GM12875 (cell line): ENCODE measurements around the gene ADD1.
A peak's percentile ranks its signal among the peaks of the same experiment; 100 is the strongest.

Experiments used
- H3K4me3 ChIP-seq: one replicate; pipeline ENCODE4 v1.5.1; 2011; ENCODE audit warnings: low read depth, low read length, control low read depth
- TF ChIP-seq, protein P1 (sequence below): IDR thresholded peaks from 2 replicates; pipeline ENCODE4 v1.5.1; 2011; ENCODE audit warnings: low read depth, mild to moderate bottlenecking, control low read depth, inconsistent platforms, low read length, moderate library complexity, borderline replicate concordance; ENCODE audit not compliant: insufficient read depth

Gene ADD1

DNA sequence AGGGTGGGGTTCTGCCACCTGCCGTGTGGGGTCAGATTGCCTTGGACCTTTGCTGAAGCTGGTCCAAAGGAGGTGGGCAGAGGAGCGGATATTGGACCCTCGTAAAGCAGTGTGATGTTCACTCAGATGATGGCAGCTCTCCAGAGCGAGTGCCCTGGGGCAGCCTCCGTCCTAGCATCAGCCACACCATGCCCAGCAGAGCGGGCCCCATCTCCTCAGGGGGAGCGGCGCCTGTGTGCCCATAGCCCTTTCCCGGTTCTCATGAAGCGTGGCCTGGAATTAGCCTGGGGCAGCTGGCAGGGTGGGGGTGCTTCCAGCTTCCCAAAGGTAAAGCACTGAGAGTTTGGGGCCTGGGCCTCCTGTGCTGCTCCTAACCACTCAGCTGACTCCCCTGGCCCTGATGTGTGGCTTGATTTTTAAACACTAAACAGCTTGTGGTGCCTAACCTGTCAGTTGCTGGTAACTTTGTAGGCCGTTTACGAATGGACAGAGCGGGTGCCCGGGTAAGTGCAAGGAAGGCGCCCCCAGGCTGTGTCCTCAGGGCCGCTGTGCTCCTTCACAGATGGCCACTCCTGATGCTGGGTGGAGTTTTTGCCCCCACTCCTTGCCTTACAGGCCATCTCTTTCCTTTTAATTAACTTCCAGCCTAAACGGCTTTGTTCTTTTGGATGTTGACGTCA, 83.5 kb downstream of the ADD1 start:
- no peak overlapping the region for H3K4me3 ChIP-seq
- TF ChIP-seq, protein P1, sequence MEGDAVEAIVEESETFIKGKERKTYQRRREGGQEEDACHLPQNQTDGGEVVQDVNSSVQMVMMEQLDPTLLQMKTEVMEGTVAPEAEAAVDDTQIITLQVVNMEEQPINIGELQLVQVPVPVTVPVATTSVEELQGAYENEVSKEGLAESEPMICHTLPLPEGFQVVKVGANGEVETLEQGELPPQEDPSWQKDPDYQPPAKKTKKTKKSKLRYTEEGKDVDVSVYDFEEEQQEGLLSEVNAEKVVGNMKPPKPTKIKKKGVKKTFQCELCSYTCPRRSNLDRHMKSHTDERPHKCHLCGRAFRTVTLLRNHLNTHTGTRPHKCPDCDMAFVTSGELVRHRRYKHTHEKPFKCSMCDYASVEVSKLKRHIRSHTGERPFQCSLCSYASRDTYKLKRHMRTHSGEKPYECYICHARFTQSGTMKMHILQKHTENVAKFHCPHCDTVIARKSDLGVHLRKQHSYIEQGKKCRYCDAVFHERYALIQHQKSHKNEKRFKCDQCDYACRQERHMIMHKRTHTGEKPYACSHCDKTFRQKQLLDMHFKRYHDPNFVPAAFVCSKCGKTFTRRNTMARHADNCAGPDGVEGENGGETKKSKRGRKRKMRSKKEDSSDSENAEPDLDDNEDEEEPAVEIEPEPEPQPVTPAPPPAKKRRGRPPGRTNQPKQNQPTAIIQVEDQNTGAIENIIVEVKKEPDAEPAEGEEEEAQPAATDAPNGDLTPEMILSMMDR = no peak

DNA sequence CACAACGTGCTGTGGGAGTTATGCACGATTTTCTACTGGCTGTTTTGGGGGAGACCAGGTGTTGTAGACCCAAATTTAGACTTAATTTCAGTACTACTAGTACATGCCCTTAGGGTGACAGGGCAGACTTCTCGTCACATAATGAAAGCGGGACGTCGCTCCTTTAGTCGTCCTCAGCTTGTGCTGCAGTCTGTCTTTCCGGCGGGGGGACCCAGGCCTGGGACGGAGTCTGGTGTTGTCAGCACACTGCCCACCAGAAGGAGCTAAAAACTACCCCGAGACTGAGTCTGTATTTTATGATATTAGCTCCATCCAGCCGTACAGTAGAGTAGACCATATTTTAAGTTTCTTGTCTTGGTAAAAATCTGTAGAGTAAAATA, 84.0 kb downstream of the ADD1 start:
- H3K4me3 ChIP-seq = no peak overlapping the region
- TF ChIP-seq, protein P1 = no peak

DNA sequence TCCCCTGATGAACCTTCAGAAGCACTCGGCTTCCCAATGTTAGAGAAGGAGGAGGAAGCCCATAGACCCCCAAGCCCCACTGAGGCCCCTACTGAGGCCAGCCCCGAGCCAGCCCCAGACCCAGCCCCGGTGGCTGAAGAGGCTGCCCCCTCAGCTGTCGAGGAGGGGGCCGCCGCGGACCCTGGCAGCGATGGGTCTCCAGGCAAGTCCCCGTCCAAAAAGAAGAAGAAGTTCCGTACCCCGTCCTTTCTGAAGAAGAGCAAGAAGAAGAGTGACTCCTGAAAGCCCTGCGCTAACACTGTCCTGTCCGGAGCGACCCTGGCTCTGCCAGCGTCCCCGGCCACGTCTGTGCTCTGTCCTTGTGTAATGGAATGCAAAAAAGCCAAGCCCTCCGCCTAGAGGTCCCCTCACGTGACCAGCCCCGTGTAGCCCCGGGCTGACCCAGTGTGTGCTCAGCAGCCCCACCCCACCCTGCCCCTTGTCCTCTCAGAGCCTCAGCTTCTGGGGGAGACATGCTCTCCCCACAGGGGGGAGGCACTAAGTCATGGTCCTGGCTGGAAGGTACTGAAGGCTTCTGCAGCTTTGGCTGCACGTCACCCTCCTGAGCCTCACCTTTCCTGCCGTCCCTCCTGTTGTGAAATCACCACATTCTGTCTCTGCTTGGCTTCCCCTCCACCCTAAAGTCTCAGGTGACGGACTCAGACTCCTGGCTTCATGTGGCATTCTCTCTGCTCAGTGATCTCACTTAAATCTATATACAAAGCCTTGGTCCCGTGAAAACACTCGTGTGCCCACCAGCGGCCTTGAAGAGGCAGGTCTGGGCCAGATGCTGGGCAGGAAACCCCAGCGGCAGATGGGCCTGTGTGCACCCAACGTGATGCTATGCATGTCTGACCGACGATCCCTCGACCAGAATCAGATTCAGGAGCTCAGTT, 84.9 kb downstream of the ADD1 start:
- H3K4me3 ChIP-seq = no peak overlapping the region
- TF ChIP-seq, protein P1 = no peak

- TF ChIP-seq, protein P1 = no peak
- no peak overlapping the region for H3K4me3 ChIP-seq
These were observed 85.8 kb downstream of the ADD1 start for GRCh38 chr4:2929469-2929868.

DNA sequence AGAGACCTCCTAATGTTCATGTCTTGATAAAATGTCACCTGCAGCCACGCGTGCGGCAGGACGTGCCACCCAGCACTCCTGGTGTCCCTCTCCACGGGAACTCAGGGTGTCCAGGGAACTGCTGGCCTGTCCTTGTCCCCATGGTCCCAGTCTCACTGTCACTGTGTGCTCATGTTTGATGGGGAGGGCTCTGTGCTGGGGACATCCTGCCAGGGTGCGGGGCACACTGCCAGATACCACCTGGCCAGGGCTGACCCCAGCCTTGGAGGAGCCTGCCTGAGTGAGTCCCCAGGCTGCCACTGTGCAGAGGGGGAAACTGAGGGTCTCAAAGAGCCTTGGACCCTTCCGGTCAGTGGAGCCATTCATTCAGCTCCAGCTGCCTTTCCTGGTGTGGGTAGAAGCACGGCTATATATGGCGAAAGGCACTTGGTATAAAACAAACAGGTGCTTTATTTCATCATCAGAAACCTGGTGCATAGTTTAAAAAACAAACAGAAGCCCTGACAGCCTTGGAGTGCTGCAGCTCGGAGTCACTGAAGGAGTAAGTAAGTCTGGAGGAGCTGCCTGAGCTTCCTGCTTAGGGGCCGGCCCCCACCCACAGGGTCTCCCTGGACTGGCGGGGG, 86.6 kb downstream of the ADD1 start:
- no peak overlapping the region for H3K4me3 ChIP-seq
- TF ChIP-seq, protein P1 = no peak

DNA sequence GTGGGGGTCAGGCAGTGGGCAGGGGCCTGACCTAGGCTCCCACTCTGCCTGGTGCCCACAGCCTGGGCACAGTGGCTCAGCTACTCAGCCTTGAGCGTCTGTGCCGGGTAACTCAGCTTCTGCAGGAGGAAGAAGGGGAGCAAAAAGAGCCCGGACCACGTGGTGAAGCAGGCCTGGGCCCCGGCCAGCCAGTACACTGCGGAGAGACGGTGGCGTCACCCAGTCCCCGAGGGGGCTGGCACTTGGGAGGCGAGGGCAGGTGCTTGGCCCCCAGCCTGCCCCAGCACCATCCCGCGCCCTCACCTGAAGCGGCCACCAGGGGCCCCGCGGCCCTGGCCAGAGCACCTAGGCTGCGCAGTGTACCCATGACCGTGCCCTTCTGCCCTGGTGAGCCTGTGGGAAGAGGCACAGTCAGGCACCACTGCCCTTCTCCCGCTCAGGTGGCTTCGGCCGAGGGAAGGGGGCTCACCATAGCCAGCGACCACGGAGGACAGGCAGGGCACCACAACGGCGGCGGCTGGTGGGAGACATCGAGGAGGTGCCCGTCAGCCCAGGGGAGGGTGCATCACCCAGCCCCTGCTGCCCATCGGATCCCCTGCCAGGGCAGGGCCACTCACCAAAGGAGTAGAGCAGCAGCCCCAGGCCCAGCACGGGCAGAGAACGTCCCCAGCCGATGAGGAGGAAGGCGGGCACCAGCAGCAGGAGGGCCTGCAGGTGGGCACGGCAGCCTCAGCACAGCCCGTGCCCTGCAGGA, 87.3 kb downstream of the ADD1 start:
- TF ChIP-seq, protein P1 = peak; percentile 35; the same call in 1 of the 2 replicates
- H3K4me3 ChIP-seq = peak overlapping the region; percentile 74
